ENCODE measurements around the gene TAF6. TPM values are rescaled to one million over a fixed set of nuclear protein-coding genes. Genes with fewer than 3 reads are reported as not detected.

TAF6 gene
- total RNA-seq, 1 experiment from 2014 or later: 65.5 TPM

- peak; percentile 26 for DNase-seq (ENCODE audit: low spot score)
These were observed 5.4 kb upstream of the TAF6 start for GRCh38 chr7:100124301-100125230.

GRCh38 chr7:100122568-100122967, 3.4 kb upstream of the TAF6 start:
- no peak for DNase-seq (ENCODE audit: low spot score)

- no peak for DNase-seq (ENCODE audit: low spot score)
These were observed 2.9 kb upstream of the TAF6 start for GRCh38 chr7:100122067-100122466.

GRCh38 chr7:100120733-100121036, 1.5 kb upstream of the TAF6 start:
- no peak for DNase-seq (ENCODE audit: low spot score)

GRCh38 chr7:100119970-100120732, 993 bp upstream of the TAF6 start:
- peak; percentile 49 for DNase-seq (ENCODE audit: low spot score)

GRCh38 chr7:100118388-100119071, 628 bp downstream of the TAF6 start:
- DNase-seq (ENCODE audit: low spot score): no peak

- no peak for DNase-seq (ENCODE audit: low spot score)
These were observed 4.1 kb downstream of the TAF6 start for GRCh38 chr7:100115026-100115425.

- DNase-seq (ENCODE audit: low spot score): no peak
These were observed 7.2 kb downstream of the TAF6 start for GRCh38 chr7:100111914-100112313.

GRCh38 chr7:100111156-100111555, 8.0 kb downstream of the TAF6 start:
- DNase-seq (ENCODE audit: low spot score): no peak

GRCh38 chr7:100109521-100110163, 9.5 kb downstream of the TAF6 start:
- no peak for DNase-seq (ENCODE audit: low spot score)

- DNase-seq (ENCODE audit: low spot score): no peak
These were observed 11.3 kb downstream of the TAF6 start for GRCh38 chr7:100107890-100108289.

- no peak for DNase-seq (ENCODE audit: low spot score)
These were observed 11.9 kb downstream of the TAF6 start for GRCh38 chr7:100107125-100107737.

GRCh38 chr7:100106633-100107032, 12.5 kb downstream of the TAF6 start:
- no peak for DNase-seq (ENCODE audit: low spot score)

- no peak for DNase-seq (ENCODE audit: low spot score)
These were observed 13.6 kb downstream of the TAF6 start for GRCh38 chr7:100105534-100105933.

GRCh38 chr7:100102950-100103840, 16.0 kb downstream of the TAF6 start:
- DNase-seq (ENCODE audit: low spot score): no peak

GRCh38 chr7:100101016-100101862, 17.9 kb downstream of the TAF6 start, which contains the start of the genes AP4M1 and MCM7:
TSS of gene AP4M1 (plus strand) at chr7:100101643. CDS start at chr7:100101715, 72 bp downstream.
TSS of gene MCM7 (minus strand) at chr7:100101397. CDS start at chr7:100101294, 103 bp downstream.
- peak; percentile 99 for DNase-seq (ENCODE audit: low spot score)

- peak; percentile 95 for DNase-seq (ENCODE audit: low spot score)
These were observed 18.6 kb downstream of the TAF6 start for GRCh38 chr7:100100420-100101015.

- DNase-seq (ENCODE audit: low spot score): no peak
These were observed 19.7 kb downstream of the TAF6 start for GRCh38 chr7:100099452-100099851.

- no peak for DNase-seq (ENCODE audit: low spot score)
These were observed 20.2 kb downstream of the TAF6 start for GRCh38 chr7:100098913-100099312.
